Muscle of back (tissue), 11 donors: ENCODE measurements around the gene FBXL16. TPM values are rescaled to one million over a fixed set of nuclear protein-coding genes. Genes with fewer than 3 reads are reported as not detected.

Experiments
- DNase-seq, 3 donors: peaks; one replicate each; pipeline versions ENCODE4 v3.0.0 to v3.0.0-alpha.2; 2013
- polyA plus RNA-seq, 10 donors: library from polyadenylated mRNA; unstranded; fragments of 120-200 nt; gene quantifications; one replicate each; pipeline ENCODE4 v1.2.1, GENCODE V29; 2013; ENCODE audit not compliant: insufficient read length in 10 of 10

FBXL16 gene
- polyA plus RNA-seq, 10 donors = 0.22 to 1.1 (median 0.44) TPM

GRCh38 chr16:711548-712320, 6.1 kb upstream of the FBXL16 start:
- peak; percentile 34 to 83 (median 78) for DNase-seq

- DNase-seq = no peak
Observed at GRCh38 chr16:711084-711483, 5.5 kb upstream of the FBXL16 start.

GRCh38 chr16:710500-711075, 5.0 kb upstream of the FBXL16 start:
- no peak for DNase-seq

GRCh38 chr16:709566-710499, 4.2 kb upstream of the FBXL16 start:
- DNase-seq = peak; percentile 56 to 79 (median 58)

- no peak for DNase-seq
Observed at GRCh38 chr16:708959-709358, 3.4 kb upstream of the FBXL16 start.

GRCh38 chr16:708019-708418, 2.4 kb upstream of the FBXL16 start:
- no peak for DNase-seq

GRCh38 chr16:707062-707538, 1.5 kb upstream of the FBXL16 start:
- no peak for DNase-seq

GRCh38 chr16:706189-707061, 824 bp upstream of the FBXL16 start:
- DNase-seq = no peak

GRCh38 chr16:704552-705380, 835 bp downstream of the FBXL16 start:
- no peak for DNase-seq

GRCh38 chr16:704047-704446, 1.6 kb downstream of the FBXL16 start:
- no peak for DNase-seq

GRCh38 chr16:703406-703805, 2.2 kb downstream of the FBXL16 start:
- DNase-seq = no peak

GRCh38 chr16:702341-702740, 3.3 kb downstream of the FBXL16 start:
- no peak for DNase-seq

- DNase-seq = peak in 2 of 3 donors; percentile 64 to 76
Observed at GRCh38 chr16:700684-701584, 4.7 kb downstream of the FBXL16 start.

GRCh38 chr16:698911-699671, 6.5 kb downstream of the FBXL16 start:
- no peak for DNase-seq

GRCh38 chr16:695355-696089, 10.1 kb downstream of the FBXL16 start:
- DNase-seq = no peak

- DNase-seq = no peak
Observed at GRCh38 chr16:694863-695354, 10.7 kb downstream of the FBXL16 start.

GRCh38 chr16:694187-694862, 11.3 kb downstream of the FBXL16 start:
- no peak for DNase-seq
